C1 segment of cervical spinal cord (tissue), 14 donors: ENCODE data around the gene ZNF618.

Experiments used
- DNase-seq, 14 donors: peaks; one replicate each; lab custom pipeline; 2025; lab: John Stamatoyannopoulos, UW

The ZNF618 gene

GRCh38 chr9:114001410-114001685 is 125.2 kb downstream of the ZNF618 start:
- DNase-seq: no peak

GRCh38 chr9:114001794-114002261 is 125.7 kb downstream of the ZNF618 start:
- no peak for DNase-seq

- no peak for DNase-seq
Observed at GRCh38 chr9:114002271-114002985, 126.3 kb downstream of the ZNF618 start.

GRCh38 chr9:114002986-114003350 is 126.9 kb downstream of the ZNF618 start:
- DNase-seq: no peak

GRCh38 chr9:114003351-114003750 is 127.2 kb downstream of the ZNF618 start:
- no peak for DNase-seq

GRCh38 chr9:114003758-114004157 is 127.6 kb downstream of the ZNF618 start:
- DNase-seq: peak in 1 of 14 donors; percentile 81

GRCh38 chr9:114004221-114004716 is 128.2 kb downstream of the ZNF618 start:
- DNase-seq: peak in 10 of 14 donors; percentile 33 to 78 (median 56)

- no peak for DNase-seq
Observed at GRCh38 chr9:114005371-114006154, 129.5 kb downstream of the ZNF618 start.

- DNase-seq: no peak
Observed at GRCh38 chr9:114006155-114006550, 130.0 kb downstream of the ZNF618 start.

- no peak for DNase-seq
Observed at GRCh38 chr9:114006931-114007691, 131.0 kb downstream of the ZNF618 start.

- no peak for DNase-seq
Observed at GRCh38 chr9:114007991-114008666, 132.0 kb downstream of the ZNF618 start.

GRCh38 chr9:114008667-114009410 is 132.7 kb downstream of the ZNF618 start:
- no peak for DNase-seq

GRCh38 chr9:114011313-114011712 is 135.2 kb downstream of the ZNF618 start:
- DNase-seq: no peak

GRCh38 chr9:114012126-114012525 is 136.0 kb downstream of the ZNF618 start:
- no peak for DNase-seq

- DNase-seq: no peak
Observed at GRCh38 chr9:114014044-114014443, 137.9 kb downstream of the ZNF618 start.

GRCh38 chr9:114015607-114016006 is 139.5 kb downstream of the ZNF618 start:
- DNase-seq: no peak

GRCh38 chr9:114016101-114016500 is 140.0 kb downstream of the ZNF618 start:
- DNase-seq: no peak

- no peak for DNase-seq
Observed at GRCh38 chr9:114016629-114017423, 140.7 kb downstream of the ZNF618 start.

GRCh38 chr9:114017741-114018715 is 141.9 kb downstream of the ZNF618 start:
- no peak for DNase-seq
